Glomerular visceral epithelial cell (primary cell): ENCODE measurements around the gene HS6ST1.

ENCODE experiments used
- DNase-seq: peaks from one replicate; pipeline ENCODE4 v3.0.0-alpha.2; 2016; ENCODE audit errors: extremely low spot score

Gene HS6ST1

GRCh38 chr2:128310094-128310716 is 8.5 kb downstream of the HS6ST1 start:
- no peak for DNase-seq

- no peak for DNase-seq
Observed at GRCh38 chr2:128309280-128310093, 9.2 kb downstream of the HS6ST1 start.

- DNase-seq, result no peak
Observed at GRCh38 chr2:128308889-128309279, 9.8 kb downstream of the HS6ST1 start.

GRCh38 chr2:128308284-128308731 is 10.4 kb downstream of the HS6ST1 start:
- no peak for DNase-seq

- DNase-seq, result no peak
Observed at GRCh38 chr2:128307595-128307994, 11.1 kb downstream of the HS6ST1 start.

GRCh38 chr2:128306931-128307460 is 11.7 kb downstream of the HS6ST1 start:
- DNase-seq, result no peak

- DNase-seq, result peak; percentile 82
Observed at GRCh38 chr2:128306081-128306930, 12.4 kb downstream of the HS6ST1 start.

- DNase-seq, result no peak
Observed at GRCh38 chr2:128305555-128306080, 13.1 kb downstream of the HS6ST1 start.

GRCh38 chr2:128304715-128305554 is 13.7 kb downstream of the HS6ST1 start:
- DNase-seq, result peak; percentile 75

GRCh38 chr2:128304330-128304714 is 14.3 kb downstream of the HS6ST1 start:
- DNase-seq, result no peak

GRCh38 chr2:128303911-128304310 is 14.8 kb downstream of the HS6ST1 start:
- no peak for DNase-seq

GRCh38 chr2:128303095-128303791 is 15.4 kb downstream of the HS6ST1 start:
- DNase-seq, result no peak

GRCh38 chr2:128302744-128303067 is 16.0 kb downstream of the HS6ST1 start:
- DNase-seq, result no peak

GRCh38 chr2:128302011-128302743 is 16.5 kb downstream of the HS6ST1 start:
- DNase-seq, result no peak

GRCh38 chr2:128301501-128301966 is 17.1 kb downstream of the HS6ST1 start:
- peak; percentile 37 for DNase-seq

- no peak for DNase-seq
Observed at GRCh38 chr2:128301021-128301420, 17.6 kb downstream of the HS6ST1 start.

- no peak for DNase-seq
Observed at GRCh38 chr2:128300151-128301020, 18.3 kb downstream of the HS6ST1 start.

- DNase-seq, result no peak
Observed at GRCh38 chr2:128299628-128300027, 19.0 kb downstream of the HS6ST1 start.
